ENCODE measurements around the gene CCDC197.
A peak's percentile ranks its signal among the peaks of the same experiment; 100 is the strongest.

The CCDC197 gene

DNA sequence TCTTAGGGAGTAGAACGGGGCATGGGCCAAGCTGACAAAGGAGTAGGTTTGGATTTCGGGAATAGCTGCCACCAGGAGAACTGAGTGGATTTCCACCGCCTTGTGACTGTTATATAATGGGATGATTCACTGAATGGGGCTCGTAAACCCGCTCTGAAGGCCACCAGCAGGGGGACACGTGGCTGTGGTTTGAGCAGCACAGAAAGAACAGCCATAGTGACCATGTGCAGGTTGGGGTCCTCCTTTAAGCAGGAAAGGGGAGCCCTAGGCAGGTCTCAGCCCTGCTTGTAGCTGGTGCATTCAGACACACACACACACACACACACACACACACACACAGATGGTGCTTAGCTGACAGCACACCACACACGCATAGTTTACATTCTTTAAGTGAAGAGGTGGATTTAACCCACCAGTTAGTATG lies 12.1 kb upstream of the CCDC197 start:
- Histone ChIP-seq H3K4me3 (ENCODE audit: low read depth, low read length, poor library complexity, severe bottlenecking) (no peak overlapping the region), H3K36me3 (ENCODE audit: insufficient read depth, low read length) (no peaks in the 10 kb centered on the region), H3K27ac (ENCODE audit: low read depth, low read length, poor library complexity, severe bottlenecking) (no peak overlapping the region), H3K9me3 (ENCODE audit: low read length) (no peaks in the 10 kb centered on the region), H3K27me3 (ENCODE audit: insufficient read depth, low read length) (no peaks in the 10 kb centered on the region), H3K4me1 (ENCODE audit: insufficient read depth, low read length, severe bottlenecking) (peaks cover 32% of the 10 kb centered on the region), H3K9me2 (ENCODE audit: low read depth, low read length) (no peaks in the 10 kb centered on the region), H4K20me1 (ENCODE audit: insufficient read depth, low read length) (no peaks in the 10 kb centered on the region), H3K79me2 (ENCODE audit: insufficient read depth, low read length) (no peaks in the 10 kb centered on the region), H3F3A (ENCODE audit: insufficient read depth, low read length) (no peaks in the 10 kb centered on the region), H3K4me2 (ENCODE audit: low read length) (no peak overlapping the region), H3K9ac (ENCODE audit: low read length) (no peak overlapping the region; the same call in 1 of the 2 replicates), H2AFZ (ENCODE audit: low read length) (no peak overlapping the region)
- TF ChIP-seq, protein P1, sequence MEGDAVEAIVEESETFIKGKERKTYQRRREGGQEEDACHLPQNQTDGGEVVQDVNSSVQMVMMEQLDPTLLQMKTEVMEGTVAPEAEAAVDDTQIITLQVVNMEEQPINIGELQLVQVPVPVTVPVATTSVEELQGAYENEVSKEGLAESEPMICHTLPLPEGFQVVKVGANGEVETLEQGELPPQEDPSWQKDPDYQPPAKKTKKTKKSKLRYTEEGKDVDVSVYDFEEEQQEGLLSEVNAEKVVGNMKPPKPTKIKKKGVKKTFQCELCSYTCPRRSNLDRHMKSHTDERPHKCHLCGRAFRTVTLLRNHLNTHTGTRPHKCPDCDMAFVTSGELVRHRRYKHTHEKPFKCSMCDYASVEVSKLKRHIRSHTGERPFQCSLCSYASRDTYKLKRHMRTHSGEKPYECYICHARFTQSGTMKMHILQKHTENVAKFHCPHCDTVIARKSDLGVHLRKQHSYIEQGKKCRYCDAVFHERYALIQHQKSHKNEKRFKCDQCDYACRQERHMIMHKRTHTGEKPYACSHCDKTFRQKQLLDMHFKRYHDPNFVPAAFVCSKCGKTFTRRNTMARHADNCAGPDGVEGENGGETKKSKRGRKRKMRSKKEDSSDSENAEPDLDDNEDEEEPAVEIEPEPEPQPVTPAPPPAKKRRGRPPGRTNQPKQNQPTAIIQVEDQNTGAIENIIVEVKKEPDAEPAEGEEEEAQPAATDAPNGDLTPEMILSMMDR (IDR thresholded peaks at IDR 0.05; ENCODE audit: low read length): peak; percentile 53
- no peak for TF ChIP-seq EZH2 (IDR thresholded peaks at IDR 0.05; ENCODE audit: borderline replicate concordance, low read length)

DNA sequence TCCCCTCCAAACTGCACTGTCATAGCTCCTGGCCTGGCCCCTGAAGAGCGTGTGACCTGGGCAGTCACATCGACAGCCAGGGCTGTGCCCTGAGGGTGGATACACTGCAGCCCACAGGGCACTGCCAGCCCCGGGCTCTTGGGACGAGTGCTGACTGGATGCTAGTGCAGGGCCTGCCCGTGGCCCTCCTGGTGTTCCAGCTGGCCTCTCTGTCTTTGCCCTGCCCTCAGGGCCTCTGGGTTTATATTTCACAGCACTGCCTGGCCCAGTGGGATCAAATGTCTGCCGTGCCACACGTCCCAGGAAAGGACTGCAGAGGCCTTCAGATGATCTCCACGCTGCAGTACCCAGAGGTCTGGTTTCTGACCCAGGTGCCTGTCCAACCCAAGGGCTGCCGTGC lies 10.1 kb upstream of the CCDC197 start:
- Histone ChIP-seq H4K20me1 (ENCODE audit: insufficient read depth, low read length) (no peaks in the 10 kb centered on the region), H3K4me2 (ENCODE audit: low read length) (no peak overlapping the region), H3K27me3 (ENCODE audit: insufficient read depth, low read length) (no peaks in the 10 kb centered on the region), H3K9me2 (ENCODE audit: low read depth, low read length) (no peaks in the 10 kb centered on the region), H2AFZ (ENCODE audit: low read length) (no peak overlapping the region), H3K27ac (ENCODE audit: low read depth, low read length, poor library complexity, severe bottlenecking) (no peak overlapping the region), H3K4me3 (ENCODE audit: low read depth, low read length, poor library complexity, severe bottlenecking) (no peak overlapping the region), H3F3A (ENCODE audit: insufficient read depth, low read length) (no peaks in the 10 kb centered on the region), H3K9ac (ENCODE audit: low read length) (no peak overlapping the region), H3K9me3 (ENCODE audit: low read length) (no peaks in the 10 kb centered on the region), H3K4me1 (ENCODE audit: insufficient read depth, low read length, severe bottlenecking) (peaks cover 14% of the 10 kb centered on the region), H3K36me3 (ENCODE audit: insufficient read depth, low read length) (no peaks in the 10 kb centered on the region), H3K79me2 (ENCODE audit: insufficient read depth, low read length) (no peaks in the 10 kb centered on the region)
- no peak for TF ChIP-seq EZH2 (IDR thresholded peaks at IDR 0.05; ENCODE audit: borderline replicate concordance, low read length)
- TF ChIP-seq, protein P1 (IDR thresholded peaks at IDR 0.05; ENCODE audit: low read length): no peak

DNA sequence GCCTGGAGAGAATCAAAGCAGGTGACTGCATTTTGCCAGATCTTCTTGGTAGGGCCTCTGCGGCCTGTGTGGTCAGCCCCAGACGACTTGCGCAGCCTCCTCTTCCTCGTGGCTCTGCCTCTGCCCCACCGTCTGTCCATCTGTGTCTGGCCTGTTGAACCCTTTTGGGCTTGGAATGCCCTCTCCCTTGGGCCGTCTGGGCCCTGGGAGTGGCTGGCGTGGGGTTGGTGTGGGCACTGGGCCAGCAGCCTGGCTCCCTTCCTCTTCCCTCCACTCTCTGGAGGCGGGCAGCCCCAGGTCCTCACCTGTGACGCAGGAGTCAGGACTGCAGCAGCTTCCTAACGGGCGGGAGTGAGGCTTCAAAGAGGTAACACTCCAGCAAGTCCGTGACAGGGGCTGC lies 9.7 kb upstream of the CCDC197 start:
- no peaks in the 10 kb centered on the region for H3K27me3 ChIP-seq (ENCODE audit: insufficient read depth, low read length)
- no peak overlapping the region for H2AFZ ChIP-seq (ENCODE audit: low read length)

More for the DNA sequence above, 9.7 kb upstream of the CCDC197 start:
- Histone ChIP-seq H3F3A (ENCODE audit: insufficient read depth, low read length) (no peaks in the 10 kb centered on the region), H3K9me3 (ENCODE audit: low read length) (no peaks in the 10 kb centered on the region), H3K9me2 (ENCODE audit: low read depth, low read length) (no peaks in the 10 kb centered on the region), H3K79me2 (ENCODE audit: insufficient read depth, low read length) (no peaks in the 10 kb centered on the region), H3K4me2 (ENCODE audit: low read length) (no peak overlapping the region), H3K9ac (ENCODE audit: low read length) (no peak overlapping the region), H3K36me3 (ENCODE audit: insufficient read depth, low read length) (no peaks in the 10 kb centered on the region), H4K20me1 (ENCODE audit: insufficient read depth, low read length) (no peaks in the 10 kb centered on the region), H3K4me3 (ENCODE audit: low read depth, low read length, poor library complexity, severe bottlenecking) (no peak overlapping the region), H3K27ac (ENCODE audit: low read depth, low read length, poor library complexity, severe bottlenecking) (no peak overlapping the region), H3K4me1 (ENCODE audit: insufficient read depth, low read length, severe bottlenecking) (peaks cover 13% of the 10 kb centered on the region)
- TF ChIP-seq, protein P1 (IDR thresholded peaks at IDR 0.05; ENCODE audit: low read length): no peak
- no peak for TF ChIP-seq EZH2 (IDR thresholded peaks at IDR 0.05; ENCODE audit: borderline replicate concordance, low read length)

Data from OCI-LY1 (cell line).